ENCODE data around the gene GRIK4.

The GRIK4 gene

GRCh38 chr11:120839846-120840402, 328.4 kb downstream of the GRIK4 start:
- DNase-seq (ENCODE audit: low spot score) = no peak

- DNase-seq (ENCODE audit: low spot score) = no peak
These were observed 329.1 kb downstream of the GRIK4 start for GRCh38 chr11:120840661-120841060.

- no peak for DNase-seq (ENCODE audit: low spot score)
These were observed 329.5 kb downstream of the GRIK4 start for GRCh38 chr11:120841074-120841473.

- no peak for DNase-seq (ENCODE audit: low spot score)
These were observed 330.6 kb downstream of the GRIK4 start for GRCh38 chr11:120842195-120842594.

GRCh38 chr11:120853435-120853834, 341.9 kb downstream of the GRIK4 start:
- no peak for DNase-seq (ENCODE audit: low spot score)

GRCh38 chr11:120854988-120855387, 343.4 kb downstream of the GRIK4 start:
- DNase-seq (ENCODE audit: low spot score) = no peak

- DNase-seq (ENCODE audit: low spot score) = no peak
These were observed 346.0 kb downstream of the GRIK4 start for GRCh38 chr11:120857508-120857907.

GRCh38 chr11:120858740-120859139, 347.2 kb downstream of the GRIK4 start:
- DNase-seq (ENCODE audit: low spot score) = no peak

GRCh38 chr11:120859552-120860295, 348.2 kb downstream of the GRIK4 start:
- no peak for DNase-seq (ENCODE audit: low spot score)

- no peak for DNase-seq (ENCODE audit: low spot score)
These were observed 351.8 kb downstream of the GRIK4 start for GRCh38 chr11:120863359-120863758.

GRCh38 chr11:120867024-120867423, 355.5 kb downstream of the GRIK4 start:
- DNase-seq (ENCODE audit: low spot score) = no peak

GRCh38 chr11:120867531-120867930, 356.0 kb downstream of the GRIK4 start:
- no peak for DNase-seq (ENCODE audit: low spot score)

- no peak for DNase-seq (ENCODE audit: low spot score)
These were observed 356.4 kb downstream of the GRIK4 start for GRCh38 chr11:120867988-120868387.

GRCh38 chr11:120869097-120869496, 357.5 kb downstream of the GRIK4 start:
- no peak for DNase-seq (ENCODE audit: low spot score)

- no peak for DNase-seq (ENCODE audit: low spot score)
These were observed 358.0 kb downstream of the GRIK4 start for GRCh38 chr11:120869516-120870011.

- DNase-seq (ENCODE audit: low spot score) = no peak
These were observed 359.6 kb downstream of the GRIK4 start for GRCh38 chr11:120871194-120871593.

- DNase-seq (ENCODE audit: low spot score) = no peak
These were observed 360.4 kb downstream of the GRIK4 start for GRCh38 chr11:120871924-120872323.

- no peak for DNase-seq (ENCODE audit: low spot score)
These were observed 362.6 kb downstream of the GRIK4 start for GRCh38 chr11:120873966-120874735.

GRCh38 chr11:120875986-120876385, 364.4 kb downstream of the GRIK4 start:
- no peak for DNase-seq (ENCODE audit: low spot score)

GRCh38 chr11:120877746-120878365, 366.3 kb downstream of the GRIK4 start:
- no peak for DNase-seq (ENCODE audit: low spot score)

GRCh38 chr11:120878781-120879180, 367.2 kb downstream of the GRIK4 start:
- no peak for DNase-seq (ENCODE audit: low spot score)

- DNase-seq (ENCODE audit: low spot score) = no peak
These were observed 369.1 kb downstream of the GRIK4 start for GRCh38 chr11:120880498-120881175.
